DND-41 (cell line): ENCODE results near the gene CLMN.

Experiments
- ATAC-seq: fragments of 200-7000 bp; cut with Tn5 transposase; 3 replicates; pipeline ENCODE4 v1.9.1; 2021; ENCODE audit warnings: low read depth; ENCODE audit not compliant: insufficient read depth
- DNase-seq: peaks from one replicate; pipeline ENCODE4 v3.0.0-alpha.2; 2020
- H2AFZ ChIP-seq: 2 replicates; pipeline ENCODE4 v1.6.0; 2012; ENCODE audit warnings: low read depth, low read length
- H3K27ac ChIP-seq: 2 replicates; pipeline ENCODE4 v1.5.1; 2012; ENCODE audit warnings: low read length, inconsistent platforms
- H3K27me3 ChIP-seq: fragments of 200-600 bp; sonication (generic); 2 replicates; pipeline ENCODE4 v1.6.0; 2012; ENCODE audit warnings: low read length, mild to moderate bottlenecking, inconsistent platforms; ENCODE audit not compliant: insufficient read depth, poor library complexity
- H3K36me3 ChIP-seq: 2 replicates; pipeline ENCODE4 v1.5.1; 2012; ENCODE audit warnings: low read length, inconsistent platforms; ENCODE audit not compliant: insufficient read depth
- H3K4me1 ChIP-seq: 2 replicates; pipeline ENCODE4 v1.5.1; 2012; ENCODE audit warnings: mild to moderate bottlenecking, low read length; ENCODE audit not compliant: insufficient read depth
- H3K4me2 ChIP-seq: 2 replicates; pipeline ENCODE4 v1.6.0; 2012; ENCODE audit warnings: mild to moderate bottlenecking, moderate library complexity, low read length, inconsistent platforms; ENCODE audit not compliant: insufficient read depth
- H3K4me3 ChIP-seq, 2 experiments: fragments of 200-600 bp in 1 of 2; shearing (Covaris generic) in 1 of 2; 2 replicates each; pipeline ENCODE4 v1.5.1; 2012 to 2016; ENCODE audit warnings: inconsistent platforms in 2 of 2, low read length in 2 of 2, mild to moderate bottlenecking in 2 of 2, low read depth in 1 of 2, moderate library complexity in 1 of 2
- H3K79me2 ChIP-seq: 2 replicates; pipeline ENCODE4 v1.6.0; 2012; ENCODE audit warnings: low read length, inconsistent platforms; ENCODE audit not compliant: insufficient read depth
- H3K9ac ChIP-seq: 2 replicates; pipeline ENCODE4 v1.6.0; 2012; ENCODE audit warnings: low read depth, mild to moderate bottlenecking, inconsistent platforms, low read length, moderate library complexity
- H3K9me3 ChIP-seq: 2 replicates; pipeline ENCODE4 v1.5.1; 2012; ENCODE audit warnings: low read length, moderate library complexity, mild to moderate bottlenecking, inconsistent platforms; ENCODE audit not compliant: insufficient read depth, severe bottlenecking
- H4K20me1 ChIP-seq: 2 replicates; pipeline ENCODE4 v1.6.0; 2012; ENCODE audit warnings: low read length; ENCODE audit not compliant: insufficient read depth
- EZH2 ChIP-seq: IDR thresholded peaks from 3 replicates; pipeline ENCODE4 v1.6.1; 2012; ENCODE audit warnings: borderline replicate concordance, low read depth, mild to moderate bottlenecking, moderate library complexity, low read length, inconsistent platforms; ENCODE audit not compliant: severe bottlenecking
- TF ChIP-seq, protein P1 (sequence below): IDR thresholded peaks from 2 replicates; pipeline ENCODE4 v1.5.1; 2012; ENCODE audit warnings: borderline replicate concordance, low read length, moderate library complexity, mild to moderate bottlenecking; ENCODE audit not compliant: poor library complexity, severe bottlenecking; ENCODE audit errors: extremely low read depth

The CLMN gene

DNA sequence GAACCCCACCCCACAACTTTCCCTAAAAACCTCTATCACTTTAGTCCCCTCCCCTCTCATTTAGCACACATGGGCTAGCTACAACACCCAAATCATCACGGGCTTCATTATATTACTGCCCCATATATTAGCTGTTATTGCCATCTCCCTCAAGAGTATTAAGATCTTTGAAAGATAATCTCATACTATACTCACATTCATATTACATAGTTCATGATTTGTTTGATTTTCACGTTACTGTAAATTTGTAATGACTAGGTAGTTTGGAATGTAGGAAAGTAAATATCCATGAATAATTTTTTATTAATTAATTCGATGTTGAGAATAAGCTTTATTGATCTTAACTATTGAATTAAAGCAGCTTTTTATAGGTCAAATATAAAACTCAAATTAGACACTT, 170.3 kb downstream of the CLMN start:
- peaks cover 8% of the 10 kb centered on the region for H3K4me1 ChIP-seq
- no peak overlapping the region for H2AFZ ChIP-seq
- H3K27me3 ChIP-seq = no peaks in the 10 kb centered on the region
- DNase-seq (no peak), ATAC-seq (no peak)
- no peak overlapping the region for H3K4me2 ChIP-seq
- H3K4me3 ChIP-seq = no peak overlapping the region
- peaks cover 13% of the 10 kb centered on the region for H3K9me3 ChIP-seq
- no peak overlapping the region for H3K9ac ChIP-seq
- H3K36me3 ChIP-seq = peaks cover 25% of the 10 kb centered on the region
- H3K27ac ChIP-seq = no peak overlapping the region
- peaks cover 100% of the 10 kb centered on the region for H3K79me2 ChIP-seq
- TF ChIP-seq, protein P1, sequence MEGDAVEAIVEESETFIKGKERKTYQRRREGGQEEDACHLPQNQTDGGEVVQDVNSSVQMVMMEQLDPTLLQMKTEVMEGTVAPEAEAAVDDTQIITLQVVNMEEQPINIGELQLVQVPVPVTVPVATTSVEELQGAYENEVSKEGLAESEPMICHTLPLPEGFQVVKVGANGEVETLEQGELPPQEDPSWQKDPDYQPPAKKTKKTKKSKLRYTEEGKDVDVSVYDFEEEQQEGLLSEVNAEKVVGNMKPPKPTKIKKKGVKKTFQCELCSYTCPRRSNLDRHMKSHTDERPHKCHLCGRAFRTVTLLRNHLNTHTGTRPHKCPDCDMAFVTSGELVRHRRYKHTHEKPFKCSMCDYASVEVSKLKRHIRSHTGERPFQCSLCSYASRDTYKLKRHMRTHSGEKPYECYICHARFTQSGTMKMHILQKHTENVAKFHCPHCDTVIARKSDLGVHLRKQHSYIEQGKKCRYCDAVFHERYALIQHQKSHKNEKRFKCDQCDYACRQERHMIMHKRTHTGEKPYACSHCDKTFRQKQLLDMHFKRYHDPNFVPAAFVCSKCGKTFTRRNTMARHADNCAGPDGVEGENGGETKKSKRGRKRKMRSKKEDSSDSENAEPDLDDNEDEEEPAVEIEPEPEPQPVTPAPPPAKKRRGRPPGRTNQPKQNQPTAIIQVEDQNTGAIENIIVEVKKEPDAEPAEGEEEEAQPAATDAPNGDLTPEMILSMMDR = no peak
- no peak for TF ChIP-seq EZH2
- peaks cover 44% of the 10 kb centered on the region; the same call in 1 of the 2 replicates for H4K20me1 ChIP-seq

DNA sequence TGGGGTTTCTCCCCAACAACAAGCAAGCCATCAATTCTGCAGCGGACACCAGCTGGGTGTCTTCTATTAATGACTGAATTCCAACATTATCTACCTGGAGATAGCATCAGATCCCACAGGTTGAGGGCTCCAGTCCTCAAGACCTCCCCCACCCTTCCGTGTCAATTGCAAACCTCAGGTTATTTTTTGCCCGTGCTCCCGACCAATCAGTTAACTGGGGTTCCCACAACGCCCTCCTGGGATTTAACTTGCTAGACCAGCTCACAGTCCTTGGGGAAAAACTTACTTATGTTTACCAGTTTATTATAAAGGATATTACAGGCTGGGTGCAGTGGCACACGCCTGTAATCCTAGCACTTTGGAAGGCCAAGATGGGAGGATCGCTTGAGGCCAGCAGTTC, 172.1 kb downstream of the CLMN start:
- H2AFZ ChIP-seq = no peak overlapping the region
- no peak for DNase-seq
- no peak overlapping the region for H3K27ac ChIP-seq
- no peak overlapping the region for H3K4me3 ChIP-seq
- peaks cover 100% of the 10 kb centered on the region for H3K79me2 ChIP-seq
- no peaks in the 10 kb centered on the region for H3K27me3 ChIP-seq
- no peak overlapping the region for H3K4me2 ChIP-seq
- H3K4me1 ChIP-seq = peaks cover 2% of the 10 kb centered on the region; the same call in 1 of the 2 replicates
- no peak overlapping the region for H3K9ac ChIP-seq
- TF ChIP-seq, protein P1 = no peak
- H3K36me3 ChIP-seq = peaks cover 25% of the 10 kb centered on the region
- H3K9me3 ChIP-seq = peaks cover 13% of the 10 kb centered on the region
- ATAC-seq = no peak
- H4K20me1 ChIP-seq = peaks cover 35% of the 10 kb centered on the region; the same call in 1 of the 2 replicates

DNA sequence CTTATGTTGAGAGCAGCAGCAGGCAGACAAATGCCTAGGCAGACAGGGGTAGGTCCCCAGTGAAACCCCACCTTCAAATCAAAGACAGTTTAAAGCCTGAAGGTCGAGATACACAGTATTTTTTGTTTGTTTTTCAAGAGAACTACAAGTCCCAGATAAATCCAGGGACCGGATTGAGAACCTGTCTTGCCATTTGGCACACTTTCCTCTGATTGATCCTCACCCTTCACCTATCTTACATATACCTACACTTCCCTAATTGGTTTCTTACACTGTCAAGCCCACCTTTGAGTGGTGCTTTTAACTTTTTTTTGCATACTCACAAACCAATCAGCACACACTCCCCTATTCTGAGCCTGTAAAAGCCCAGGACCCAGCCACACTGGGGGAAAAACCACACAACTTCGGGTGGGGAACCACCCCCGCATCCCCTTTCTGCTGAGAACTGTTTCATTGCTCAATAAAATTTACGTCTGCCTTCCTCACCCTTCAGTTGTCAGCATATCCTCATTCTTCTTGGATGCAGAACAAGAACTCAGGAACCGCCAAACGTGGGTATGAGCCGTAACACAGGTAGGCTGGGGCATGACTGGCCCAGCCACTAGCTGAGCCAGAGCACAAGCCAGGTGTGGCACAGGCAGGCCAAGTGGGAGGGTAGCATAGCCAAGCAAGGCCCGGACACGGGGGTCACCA, 173.5 kb downstream of the CLMN start:
- DNase-seq (no peak), ATAC-seq (no peak)
- Histone ChIP-seq H3K27me3 (no peaks in the 10 kb centered on the region), H3K4me1 (peaks cover 2% of the 10 kb centered on the region; the same call in 1 of the 2 replicates), H3K9ac (no peak overlapping the region), H3K27ac (no peak overlapping the region), H4K20me1 (peaks cover 32% of the 10 kb centered on the region; the same call in 1 of the 2 replicates), H3K79me2 (peaks cover 100% of the 10 kb centered on the region), H3K4me3 (no peak overlapping the region), H3K36me3 (peaks cover 31% of the 10 kb centered on the region), H3K9me3 (peaks cover 13% of the 10 kb centered on the region), H2AFZ (no peak overlapping the region), H3K4me2 (no peak overlapping the region)
- TF ChIP-seq EZH2 = no peak
- TF ChIP-seq, protein P1 = no peak
